ENCODE measurements around the gene POLR3B. TPM values are rescaled to one million over a fixed set of nuclear protein-coding genes. Genes with fewer than 3 reads are reported as not detected.

POLR3B gene
- total and polyA plus RNA-seq, 2 of the 13 experiments (the other 11 are each of a cell fraction or from before 2014, with no cell fraction given), result 4.8 to 13.1 TPM

- TF ChIP-seq ZBTB43 (CRISPR knock-in tag; conservative IDR thresholded peaks at IDR 0.05) (peak; percentile 27; the same call in 1 of the 2 replicates), SAFB2 (CRISPR knock-in tag; IDR thresholded peaks at IDR 0.05; ENCODE audit: borderline replicate concordance, low read depth) (peak; percentile 89), SETDB1 (CRISPR knock-in tag; IDR thresholded peaks at IDR 0.05; ENCODE audit: borderline replicate concordance) (0 out of 2 replicates have a peak, but pooled peaks have one; percentile 57), ZNF563 (CRISPR knock-in tag; IDR thresholded peaks at IDR 0.05) (peak; percentile 93), ARID5B (CRISPR knock-in tag; IDR thresholded peaks at IDR 0.05) (peak; percentile 82), ZFYVE20 (CRISPR knock-in tag; IDR thresholded peaks at IDR 0.05; ENCODE audit: borderline replicate concordance, low read depth) (no peak), RAD51 (IDR thresholded peaks at IDR 0.05; ENCODE audit: borderline replicate concordance) (no peak), ZSCAN31 (CRISPR knock-in tag; IDR thresholded peaks at IDR 0.05; ENCODE audit: low read depth) (peak; percentile 70; the same call in 1 of the 2 replicates), ZNF101 (CRISPR knock-in tag; IDR thresholded peaks at IDR 0.05; ENCODE audit: borderline replicate concordance, low read depth) (0 out of 2 replicates have a peak, but pooled peaks have one; percentile 58), SIX1 (CRISPR knock-in tag; IDR thresholded peaks at IDR 0.05; ENCODE audit: borderline replicate concordance) (peak; percentile 57), ZNF576 (CRISPR knock-in tag; IDR thresholded peaks at IDR 0.05) (0 out of 2 replicates have a peak, but pooled peaks have one; percentile 51), ZBTB7B (CRISPR knock-in tag; IDR thresholded peaks at IDR 0.05) (peak; percentile 91), ONECUT2 (CRISPR knock-in tag; IDR thresholded peaks at IDR 0.05) (no peak), ZNF275 (CRISPR knock-in tag; IDR thresholded peaks at IDR 0.05; ENCODE audit: borderline replicate concordance) (peak; percentile 33; the same call in 1 of the 2 replicates), POLR2AphosphoS2 (IDR thresholded peaks at IDR 0.05; ENCODE audit: low read depth, low read length) (0 out of 2 replicates have a peak, but pooled peaks have one; percentile 25), KLF12 (CRISPR knock-in tag; IDR thresholded peaks at IDR 0.05; ENCODE audit: borderline replicate concordance) (peak; percentile 17; the same call in 1 of the 2 replicates), ZNF337 (CRISPR knock-in tag; IDR thresholded peaks at IDR 0.05; ENCODE audit: borderline replicate concordance, low read depth) (peak; percentile 89; the same call in 1 of the 2 replicates), ZEB1 (IDR thresholded peaks at IDR 0.05; ENCODE audit: insufficient replicate concordance, low read depth) (no peak), ZC3H13 (CRISPR knock-in tag; IDR thresholded peaks at IDR 0.05) (peak; percentile 65), SATB2 (CRISPR knock-in tag; IDR thresholded peaks at IDR 0.05) (no peak), THYN1 (CRISPR knock-in tag; IDR thresholded peaks at IDR 0.05; ENCODE audit: borderline replicate concordance, low read depth) (0 out of 2 replicates have a peak, but pooled peaks have one; percentile 84), ZFP41 (CRISPR knock-in tag; IDR thresholded peaks at IDR 0.05; ENCODE audit: borderline replicate concordance) (no peak; the same call in 1 of the 2 replicates)
These were observed at the start of gene POLR3B (continued) for GRCh38 chr12:106357549-106358395.
